Metanephros (tissue), 1 donor: ENCODE measurements around the gene DCDC2C. TPM values are rescaled to one million over a fixed set of nuclear protein-coding genes. Genes with fewer than 3 reads are reported as not detected.

Experiments
- total RNA-seq: library from RNA; depleted of rRNA; stranded (reverse); fragments of >200 nt; gene quantifications from one replicate; pipeline ENCODE4 v1.2.3, GENCODE V29; 2014

The DCDC2C gene
- total RNA-seq, result 0.93 TPM

GRCh38 chr2:3703236-3703756 lies at the start of gene DCDC2C:
TSS of gene DCDC2C (plus strand) at chr2:3703575. CDS start at chr2:3703752, 177 bp downstream.

GRCh38 chr2:3657881-3658280 lies 45.5 kb upstream of the DCDC2C start, which contains the start of gene ALLC:
TSS of gene ALLC (plus strand) at chr2:3658200. CDS start at chr2:3671158, 12,958 bp downstream.

Other genes with a start within 250 kb of the DCDC2C start
- gene ADI1, start 184.0 kb upstream of the DCDC2C start, total RNA-seq, result 34.9 TPM
- 16.5 TPM for gene RNASEH1, start 145.2 kb upstream of the DCDC2C start, total RNA-seq
- 1,432 TPM for gene RPS7, start 128.3 kb upstream of the DCDC2C start, total RNA-seq
- gene COLEC11, start 108.5 kb upstream of the DCDC2C start, total RNA-seq, result 2.6 TPM
- gene ALLC, start 45.4 kb upstream of the DCDC2C start, total RNA-seq, result not detected